AG04450 (cell line): ENCODE measurements around the gene FOS. TPM values are rescaled to one million over a fixed set of nuclear protein-coding genes. Genes with fewer than 3 reads are reported as not detected.

ENCODE experiments used
- CTCF ChIA-PET: fragments of 300-600, 350-600 bp; formaldehyde crosslinking; extraction: SDS; loops from one replicate; lab custom pipeline; 2022; ENCODE audit warnings: antibody characterized with exemption, inconsistent platforms; lab: Charles Lee
- POLR2A ChIA-PET: fragments of 350-600 bp; formaldehyde crosslinking; extraction: SDS; loops from one replicate; lab custom pipeline; 2021; ENCODE audit warnings: antibody characterized with exemption, inconsistent platforms; lab: Yijun Ruan, JAX
- DNase-seq: peaks from one replicate; pipeline ENCODE4 v3.0.0-alpha.2; 2011; ENCODE audit warnings: low read depth, low spot score
- H3K27ac ChIP-seq: one replicate; pipeline ENCODE4 v1.5.1; 2012; ENCODE audit warnings: low read depth, low read length, control low read depth
- H3K27me3 ChIP-seq: one replicate; pipeline ENCODE4 v1.6.0; 2012; ENCODE audit warnings: low read length; ENCODE audit not compliant: control insufficient read depth, insufficient read depth
- H3K4me3 ChIP-seq: 2 replicates; pipeline ENCODE4 v1.5.1; 2011; ENCODE audit warnings: mild to moderate bottlenecking, low read depth, low read length, control low read depth
- H3K9me3 ChIP-seq: 2 replicates; pipeline ENCODE4 v1.5.1; 2012; ENCODE audit warnings: low read length; ENCODE audit not compliant: control insufficient read depth, insufficient read depth
- CTCF ChIP-seq: IDR thresholded peaks from 2 replicates; pipeline ENCODE4 v1.5.1; 2011; ENCODE audit warnings: low read depth, low read length, control low read depth, inconsistent platforms
- polyA plus RNA-seq: library from polyadenylated mRNA; depleted of rRNA; stranded (reverse); fragments of >200 nt; gene quantifications from 2 replicates; pipeline ENCODE4 v1.2.3, GENCODE V29; 2011; rRNA removed
- small RNA-seq: library from RNA; depleted of rRNA; stranded (forward); fragments of <200 nt; gene quantifications from one replicate; pipeline ENCODE3, GENCODE V24; 2012; ENCODE audit warnings: low read depth; ENCODE audit not compliant: insufficient read length

The FOS gene
- polyA plus RNA-seq, 1 experiment = 30.6 TPM

GRCh38 chr14:75329369-75329768, 50.7 kb downstream of the FOS start:
- ChIA-PET POLR2A (no interaction called here), CTCF (interaction anchor here (2.3 kb wide), 1 partner anchor 160 kb away, joined by 9 read pairs; no protein-coding TSS in a partner anchor)
- no peak for TF ChIP-seq CTCF
- no peak for DNase-seq
- no peak overlapping the region for H3K4me3 ChIP-seq
- no peak overlapping the region for H3K27ac ChIP-seq
- H3K27me3 ChIP-seq = peaks cover 17% of the 10 kb centered on the region
- H3K9me3 ChIP-seq = no peaks in the 10 kb centered on the region; the same call in 1 of the 2 replicates

GRCh38 chr14:75331471-75331870, 52.8 kb downstream of the FOS start:
- H3K27ac ChIP-seq = no peak overlapping the region
- ChIA-PET CTCF (no interaction called here), POLR2A (no interaction called here)
- DNase-seq = no peak
- no peaks in the 10 kb centered on the region; the same call in 1 of the 2 replicates for H3K9me3 ChIP-seq
- H3K4me3 ChIP-seq = no peak overlapping the region
- peaks cover 11% of the 10 kb centered on the region for H3K27me3 ChIP-seq
- no peak for TF ChIP-seq CTCF

Small RNA genes lying within 50 kb of the gene (small RNA-seq; reads per million reads assigned to genes)
- gene RF00004 = not detected

Other genes with a start within 250 kb of the FOS start
- 14.0 and 16.2 TPM in 2 replicates for gene MLH3, start 227.4 kb upstream of the FOS start, polyA plus RNA-seq
- 14.3 and 18.4 TPM in 2 replicates for gene ACYP1, start 214.8 kb upstream of the FOS start, polyA plus RNA-seq
- gene ZC2HC1C, start 209.2 kb upstream of the FOS start, polyA plus RNA-seq = 0.45 and 0.73 TPM in 2 replicates
- 72.4 and 82.3 TPM in 2 replicates for gene NEK9, start 151.8 kb upstream of the FOS start, polyA plus RNA-seq
- gene TMED10, start 102.2 kb upstream of the FOS start, polyA plus RNA-seq = 406 and 414 TPM in 2 replicates
- gene JDP2, start 149.2 kb downstream of the FOS start, polyA plus RNA-seq = 46.5 and 49.1 TPM in 2 replicates
- not detected in 2 replicates for gene BATF, start 243.6 kb downstream of the FOS start, polyA plus RNA-seq